Trophoblast cell (in vitro differentiated cells and primary cell): ENCODE measurements around the gene VWF.
A peak's percentile ranks its signal among the peaks of the same experiment; 100 is the strongest.

Source experiments
- DNase-seq, 2 donors: peaks; one replicate each; pipeline ENCODE4 v3.0.0-alpha.2; 2016
- H2AFZ ChIP-seq: 2 replicates; pipeline ENCODE4 v1.6.1; 2013; ENCODE audit warnings: low read length, moderate library complexity, mild to moderate bottlenecking; ENCODE audit not compliant: insufficient read depth, poor library complexity
- H2AK5ac ChIP-seq: 2 replicates; pipeline ENCODE4 v1.6.1; 2013; ENCODE audit warnings: mild to moderate bottlenecking, low read length
- H2BK120ac ChIP-seq: 2 replicates; pipeline ENCODE4 v1.6.1; 2013; ENCODE audit warnings: low read length, mild to moderate bottlenecking, moderate library complexity; ENCODE audit not compliant: insufficient read depth, poor library complexity
- H2BK12ac ChIP-seq: 2 replicates; pipeline ENCODE4 v1.6.1; 2013; ENCODE audit warnings: mild to moderate bottlenecking, low read length, moderate library complexity
- H2BK5ac ChIP-seq: 2 replicates; pipeline ENCODE4 v1.6.1; 2013; ENCODE audit warnings: low read length, low read depth, moderate library complexity, mild to moderate bottlenecking; ENCODE audit not compliant: poor library complexity
- H3K14ac ChIP-seq: 2 replicates; pipeline ENCODE4 v1.6.1; 2013; ENCODE audit warnings: mild to moderate bottlenecking, low read length
- H3K18ac ChIP-seq: 2 replicates; pipeline ENCODE4 v1.6.1; 2013; ENCODE audit warnings: mild to moderate bottlenecking, low read length
- H3K23ac ChIP-seq: 2 replicates; pipeline ENCODE4 v1.6.1; 2013; ENCODE audit warnings: low read length
- H3K27ac ChIP-seq: 2 replicates; pipeline ENCODE4 v1.5.1; 2013; ENCODE audit warnings: low read depth, mild to moderate bottlenecking, inconsistent platforms, low read length, moderate library complexity
- H3K27me3 ChIP-seq: 2 replicates; pipeline ENCODE4 v1.6.1; 2013; ENCODE audit warnings: inconsistent platforms, mild to moderate bottlenecking, low read length, moderate library complexity; ENCODE audit not compliant: insufficient read depth
- H3K36me3 ChIP-seq, 2 experiments: 1 replicate in 1 of 2; 2 replicates in 1 of 2; pipeline ENCODE4 v1.6.1; 2013; ENCODE audit warnings: low read length in 2 of 2, mild to moderate bottlenecking in 2 of 2, moderate library complexity in 1 of 2; ENCODE audit not compliant: insufficient read depth in 2 of 2, control insufficient read depth in 1 of 2
- H3K4ac ChIP-seq: 2 replicates; pipeline ENCODE4 v1.6.1; 2013; ENCODE audit warnings: low read depth, mild to moderate bottlenecking, low read length, moderate library complexity
- H3K4me1 ChIP-seq, 2 experiments: 1 replicate in 1 of 2; 2 replicates in 1 of 2; pipeline ENCODE4 v1.6.1; 2013; ENCODE audit warnings: low read length in 2 of 2, mild to moderate bottlenecking in 2 of 2, moderate library complexity in 1 of 2; ENCODE audit not compliant: insufficient read depth in 2 of 2, control insufficient read depth in 1 of 2
- H3K4me2 ChIP-seq: 2 replicates; pipeline ENCODE4 v1.6.1; 2013; ENCODE audit warnings: inconsistent platforms, mild to moderate bottlenecking, low read length, moderate library complexity
- H3K4me3 ChIP-seq: 2 replicates; pipeline ENCODE4 v1.5.1; 2013; ENCODE audit warnings: mild to moderate bottlenecking, low read depth, low read length, inconsistent platforms
- H3K79me1 ChIP-seq: one replicate; pipeline ENCODE4 v1.6.1; 2013; ENCODE audit warnings: low read length
- H3K79me2 ChIP-seq: 2 replicates; pipeline ENCODE4 v1.6.1; 2013; ENCODE audit warnings: low read length, mild to moderate bottlenecking; ENCODE audit not compliant: control insufficient read depth, insufficient read depth, poor library complexity
- H3K9ac ChIP-seq: 2 replicates; pipeline ENCODE4 v1.6.1; 2013; ENCODE audit warnings: mild to moderate bottlenecking, low read length
- H3K9me3 ChIP-seq: 2 replicates; pipeline ENCODE4 v1.6.1; 2013; ENCODE audit warnings: low read depth, mild to moderate bottlenecking, control low read depth, inconsistent platforms, low read length; ENCODE audit not compliant: insufficient read depth
- H4K12ac ChIP-seq: 2 replicates; pipeline ENCODE4 v1.6.1; 2013; ENCODE audit warnings: low read depth, mild to moderate bottlenecking, low read length, moderate library complexity
- H4K8ac ChIP-seq: 2 replicates; pipeline ENCODE4 v1.6.1; 2013; ENCODE audit warnings: low read depth, mild to moderate bottlenecking, low read length, moderate library complexity
- H4K91ac ChIP-seq: one replicate; pipeline ENCODE4 v1.6.1; 2013; ENCODE audit warnings: low read depth, mild to moderate bottlenecking, low read length, moderate library complexity
- WGBS: extraction: QIAGEN DNeasy Blood & Tissue Kit; methylation state at CpG from one replicate; pipeline ENCODE4 v1.1.7; 2013; ENCODE audit warnings: missing lambda C conversion rate; ENCODE audit not compliant: insufficient read length, insufficient coverage; ENCODE audit errors: extremely low coverage; 5-methylcytosine and 5-hydroxymethylcytosine counted together

VWF gene

GRCh38 chr12:5977556-5977955 is 146.9 kb downstream of the VWF start:
- H3K4ac ChIP-seq = no peak overlapping the region
- no peak overlapping the region for H4K91ac ChIP-seq
- no peak overlapping the region for H3K4me3 ChIP-seq
- H2BK120ac ChIP-seq = no peak overlapping the region
- H3K36me3 ChIP-seq = no peaks in the 10 kb centered on the region
- no peak overlapping the region for H3K9ac ChIP-seq
- H2AFZ ChIP-seq = no peak overlapping the region
- no peak overlapping the region for H3K14ac ChIP-seq
- no peak overlapping the region for H4K12ac ChIP-seq
- no peak for DNase-seq
- H2BK5ac ChIP-seq = no peak overlapping the region
- H2BK12ac ChIP-seq = no peak overlapping the region
- no peak overlapping the region for H3K4me2 ChIP-seq
- no peak overlapping the region for H4K8ac ChIP-seq
- no peak overlapping the region for H3K23ac ChIP-seq
- no peaks in the 10 kb centered on the region for H3K79me1 ChIP-seq
- no CpG with 5 or more reads among the region's 6 CpGs for WGBS
- no peak overlapping the region for H2AK5ac ChIP-seq
- no peaks in the 10 kb centered on the region for H3K27me3 ChIP-seq
- H3K27ac ChIP-seq = no peak overlapping the region
- no peaks in the 10 kb centered on the region for H3K79me2 ChIP-seq
- no peaks in the 10 kb centered on the region for H3K9me3 ChIP-seq
- H3K18ac ChIP-seq = no peak overlapping the region
- H3K4me1 ChIP-seq = peaks cover 2 to 3% of the 10 kb centered on the region in 2 experiments

- Histone ChIP-seq H2BK120ac (no peak overlapping the region), H2AFZ (no peak overlapping the region), H3K27me3 (no peaks in the 10 kb centered on the region), H3K36me3 (no peaks in the 10 kb centered on the region), H2BK12ac (no peak overlapping the region), H3K23ac (no peak overlapping the region), H3K4me3 (no peak overlapping the region), H3K9me3 (no peaks in the 10 kb centered on the region), H3K4me1 (peaks cover 2 to 3% of the 10 kb centered on the region in 2 experiments), H2AK5ac (no peak overlapping the region), H3K18ac (no peak overlapping the region), H4K91ac (no peak overlapping the region), H3K27ac (no peak overlapping the region), H2BK5ac (no peak overlapping the region), H3K9ac (no peak overlapping the region), H3K4ac (no peak overlapping the region), H3K79me1 (no peaks in the 10 kb centered on the region), H4K8ac (no peak overlapping the region), H3K4me2 (no peak overlapping the region), H3K79me2 (no peaks in the 10 kb centered on the region), H4K12ac (no peak overlapping the region), H3K14ac (no peak overlapping the region)
- no peak for DNase-seq
- no CpG with 5 or more reads among the region's 6 CpGs for WGBS
Measured at GRCh38 chr12:5976711-5977110, 147.8 kb downstream of the VWF start.

GRCh38 chr12:5976196-5976595 is 148.3 kb downstream of the VWF start:
- Histone ChIP-seq H4K8ac (no peak overlapping the region), H3K4me1 (peaks cover 2 to 3% of the 10 kb centered on the region in 2 experiments), H3K14ac (no peak overlapping the region), H3K79me1 (no peaks in the 10 kb centered on the region), H3K79me2 (no peaks in the 10 kb centered on the region), H2BK12ac (no peak overlapping the region), H3K27ac (no peak overlapping the region), H2BK120ac (no peak overlapping the region), H3K4ac (no peak overlapping the region), H3K9me3 (no peaks in the 10 kb centered on the region), H2BK5ac (no peak overlapping the region), H3K18ac (no peak overlapping the region), H3K23ac (no peak overlapping the region), H3K4me2 (no peak overlapping the region), H2AFZ (no peak overlapping the region), H4K91ac (no peak overlapping the region), H3K9ac (no peak overlapping the region), H4K12ac (no peak overlapping the region), H3K4me3 (no peak overlapping the region), H3K36me3 (no peaks in the 10 kb centered on the region), H3K27me3 (no peaks in the 10 kb centered on the region), H2AK5ac (no peak overlapping the region)
- DNase-seq = no peak
- WGBS = no CpG with 5 or more reads among the region's 9 CpGs

- Histone ChIP-seq H3K79me1 (no peaks in the 10 kb centered on the region), H3K9ac (no peak overlapping the region), H2BK5ac (no peak overlapping the region), H4K12ac (no peak overlapping the region), H2AK5ac (no peak overlapping the region), H3K23ac (no peak overlapping the region), H2BK120ac (no peak overlapping the region), H4K91ac (no peak overlapping the region), H3K27me3 (no peaks in the 10 kb centered on the region), H3K36me3 (no peaks in the 10 kb centered on the region), H4K8ac (no peak overlapping the region), H3K4me3 (no peak overlapping the region), H3K18ac (no peak overlapping the region), H3K4me2 (no peak overlapping the region), H3K79me2 (no peaks in the 10 kb centered on the region), H3K4me1 (peaks cover 2 to 3% of the 10 kb centered on the region in 2 experiments), H2BK12ac (no peak overlapping the region), H3K27ac (no peak overlapping the region), H2AFZ (no peak overlapping the region), H3K9me3 (no peaks in the 10 kb centered on the region), H3K4ac (no peak overlapping the region), H3K14ac (no peak overlapping the region)
- peak; percentile 83 to 87 for DNase-seq
- WGBS = no CpG with 5 or more reads among the region's 8 CpGs
Measured at GRCh38 chr12:5973461-5974115, 150.9 kb downstream of the VWF start.
